Measurements from ENCODE around the gene ADAMTS2. TPM values are rescaled to one million over a fixed set of nuclear protein-coding genes. Genes with fewer than 3 reads are reported as not detected.

ADAMTS2 gene
- total RNA-seq, 1 donor from 2014 or later = 1.2 TPM

DNA sequence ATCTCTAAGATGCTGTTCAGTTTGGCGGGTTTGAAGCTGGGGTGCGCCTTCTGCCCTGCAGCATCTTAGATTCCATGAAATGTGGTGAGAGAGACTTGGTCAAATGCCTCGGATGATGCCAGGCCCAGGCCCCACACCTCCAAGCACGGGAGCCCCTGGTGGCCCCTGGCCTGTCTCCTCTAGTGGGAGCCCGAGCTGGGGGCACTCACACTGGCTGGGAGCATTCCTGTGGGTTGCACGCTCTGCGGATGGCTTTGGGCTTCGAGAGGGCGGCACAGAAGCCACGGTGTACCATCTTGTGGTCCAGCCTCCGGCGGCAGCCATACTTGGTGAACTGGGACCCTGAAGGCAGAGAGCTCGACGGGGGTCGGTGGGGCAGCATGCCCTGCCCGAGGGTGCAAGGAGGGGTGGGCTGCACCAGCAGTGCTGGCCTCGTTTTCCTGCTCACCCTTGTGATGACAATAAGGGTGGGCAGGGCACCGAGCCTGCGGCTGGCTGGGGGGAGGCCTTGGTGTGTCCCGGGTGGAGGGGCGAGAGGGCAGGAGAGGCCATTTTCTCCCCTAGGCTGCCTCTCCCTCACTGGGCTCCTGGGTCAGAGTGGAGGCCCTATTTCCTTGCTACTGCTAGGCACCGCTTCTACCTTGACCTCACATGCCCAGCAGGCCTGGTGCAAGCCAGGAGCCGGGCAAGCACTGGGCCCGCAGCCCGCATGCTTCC is 219.3 kb downstream of the ADAMTS2 start:
- Mint-ChIP-seq H3K4me3 (no peak overlapping the region), H3K36me3 (no peaks in the 10 kb centered on the region), H3K9me3 (peaks cover 23% of the 10 kb centered on the region), H3K27me3 (ENCODE audit: insufficient read depth, low read depth) (peaks cover 3% of the 10 kb centered on the region), H3K4me1 (no peaks in the 10 kb centered on the region), H3K27ac (no peak overlapping the region)
- H3K79me2 ChIP-seq (ENCODE audit: low read depth) = no peaks in the 10 kb centered on the region
- no peak overlapping the region for H3K27ac ChIP-seq
- no peaks in the 10 kb centered on the region for H3K36me3 ChIP-seq
- no peaks in the 10 kb centered on the region for H3K9me3 ChIP-seq (ENCODE audit: low read depth)
- H3K4me3 ChIP-seq = no peak overlapping the region
- no peaks in the 10 kb centered on the region for H3K27me3 ChIP-seq
- H2AFZ ChIP-seq (replicated peaks) = no peak overlapping the region
- H3K4me1 ChIP-seq = no peaks in the 10 kb centered on the region
- H3F3A ChIP-seq (ENCODE audit: low read depth) = no peaks in the 10 kb centered on the region
- H3K4me2 ChIP-seq = no peak overlapping the region
- no peak overlapping the region for H3K9ac ChIP-seq
- TF ChIP-seq EZH2 (IDR thresholded peaks at IDR 0.05) (no peak), EZH2phosphoT487 (IDR thresholded peaks at IDR 0.05) (no peak)
- TF ChIP-seq, protein P1, sequence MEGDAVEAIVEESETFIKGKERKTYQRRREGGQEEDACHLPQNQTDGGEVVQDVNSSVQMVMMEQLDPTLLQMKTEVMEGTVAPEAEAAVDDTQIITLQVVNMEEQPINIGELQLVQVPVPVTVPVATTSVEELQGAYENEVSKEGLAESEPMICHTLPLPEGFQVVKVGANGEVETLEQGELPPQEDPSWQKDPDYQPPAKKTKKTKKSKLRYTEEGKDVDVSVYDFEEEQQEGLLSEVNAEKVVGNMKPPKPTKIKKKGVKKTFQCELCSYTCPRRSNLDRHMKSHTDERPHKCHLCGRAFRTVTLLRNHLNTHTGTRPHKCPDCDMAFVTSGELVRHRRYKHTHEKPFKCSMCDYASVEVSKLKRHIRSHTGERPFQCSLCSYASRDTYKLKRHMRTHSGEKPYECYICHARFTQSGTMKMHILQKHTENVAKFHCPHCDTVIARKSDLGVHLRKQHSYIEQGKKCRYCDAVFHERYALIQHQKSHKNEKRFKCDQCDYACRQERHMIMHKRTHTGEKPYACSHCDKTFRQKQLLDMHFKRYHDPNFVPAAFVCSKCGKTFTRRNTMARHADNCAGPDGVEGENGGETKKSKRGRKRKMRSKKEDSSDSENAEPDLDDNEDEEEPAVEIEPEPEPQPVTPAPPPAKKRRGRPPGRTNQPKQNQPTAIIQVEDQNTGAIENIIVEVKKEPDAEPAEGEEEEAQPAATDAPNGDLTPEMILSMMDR (IDR thresholded peaks at IDR 0.05) = no peak
- DNase-seq (ENCODE audit: low spot score) = no peak
- no peaks in the 10 kb centered on the region for H4K20me1 ChIP-seq (ENCODE audit: low read depth)

- no peak for DNase-seq (ENCODE audit: low spot score)
- H3K27ac ChIP-seq = no peak overlapping the region
- H4K20me1 ChIP-seq (ENCODE audit: low read depth) = no peaks in the 10 kb centered on the region
- no peaks in the 10 kb centered on the region for H3F3A ChIP-seq (ENCODE audit: low read depth)
- peaks cover 2% of the 10 kb centered on the region for H3K36me3 Mint-ChIP-seq
- H3K79me2 ChIP-seq (ENCODE audit: low read depth) = no peaks in the 10 kb centered on the region
- no peak overlapping the region for H3K9ac ChIP-seq
- no peak overlapping the region for H3K4me3 ChIP-seq
- H3K27me3 Mint-ChIP-seq (ENCODE audit: insufficient read depth, low read depth) = peaks cover 3% of the 10 kb centered on the region
- H3K36me3 ChIP-seq = no peaks in the 10 kb centered on the region
- H2AFZ ChIP-seq (replicated peaks) = no peak overlapping the region
- H3K27me3 ChIP-seq = no peaks in the 10 kb centered on the region
- H3K4me2 ChIP-seq = no peak overlapping the region
- no peak overlapping the region for H3K4me3 Mint-ChIP-seq
- no peak for TF ChIP-seq EZH2phosphoT487 (IDR thresholded peaks at IDR 0.05)
- TF ChIP-seq, protein P1 (IDR thresholded peaks at IDR 0.05) = no peak
- no peaks in the 10 kb centered on the region for H3K4me1 Mint-ChIP-seq
- no peaks in the 10 kb centered on the region for H3K9me3 ChIP-seq (ENCODE audit: low read depth)
- peaks cover 28% of the 10 kb centered on the region for H3K9me3 Mint-ChIP-seq
- no peaks in the 10 kb centered on the region for H3K4me1 ChIP-seq
- H3K27ac Mint-ChIP-seq = no peak overlapping the region
Observed at GRCh38 chr5:179124853-179125788, 220.1 kb downstream of the ADAMTS2 start.

GRCh38 chr5:179124273-179124852 is 220.9 kb downstream of the ADAMTS2 start:
- no peak overlapping the region for H3K4me2 ChIP-seq
- H3K9me3 ChIP-seq (ENCODE audit: low read depth) = no peaks in the 10 kb centered on the region
- Mint-ChIP-seq H3K4me1 (no peaks in the 10 kb centered on the region), H3K27ac (no peak overlapping the region), H3K9me3 (peaks cover 32% of the 10 kb centered on the region), H3K27me3 (ENCODE audit: insufficient read depth, low read depth) (peaks cover 2% of the 10 kb centered on the region), H3K4me3 (no peak overlapping the region), H3K36me3 (peaks cover 3% of the 10 kb centered on the region)
- H3K27ac ChIP-seq = no peak overlapping the region
- H3K4me3 ChIP-seq = no peak overlapping the region
- no peak for TF ChIP-seq EZH2 (IDR thresholded peaks at IDR 0.05)
- TF ChIP-seq, protein P1 (IDR thresholded peaks at IDR 0.05) = no peak
- no peak for TF ChIP-seq EZH2phosphoT487 (IDR thresholded peaks at IDR 0.05)
- no peaks in the 10 kb centered on the region for H3K27me3 ChIP-seq
- H3K4me1 ChIP-seq = no peaks in the 10 kb centered on the region
- no peaks in the 10 kb centered on the region for H3F3A ChIP-seq (ENCODE audit: low read depth)
- no peak for DNase-seq (ENCODE audit: low spot score)
- no peak overlapping the region for H3K9ac ChIP-seq
- no peak overlapping the region for H2AFZ ChIP-seq (replicated peaks)
- H3K79me2 ChIP-seq (ENCODE audit: low read depth) = no peaks in the 10 kb centered on the region
- H4K20me1 ChIP-seq (ENCODE audit: low read depth) = no peaks in the 10 kb centered on the region
- H3K36me3 ChIP-seq = no peaks in the 10 kb centered on the region

Measured in neural progenitor cell (in vitro differentiated cells).